Measurements from ENCODE around the gene MBIP. TPM values are rescaled to one million over a fixed set of nuclear protein-coding genes. Genes with fewer than 3 reads are reported as not detected.

Gene MBIP
- total RNA-seq, 2 donors from 2014 or later, result 27.6 to 38.2 TPM

- H3K36me3 Mint-ChIP-seq (ENCODE audit: low read depth), result peaks cover 46% of the 10 kb centered on the region
- ATAC-seq (replicated peaks), result no peak
- H3K9me3 Mint-ChIP-seq, result no peaks in the 10 kb centered on the region
- H3K27ac Mint-ChIP-seq, result no peak overlapping the region
- H3K4me1 Mint-ChIP-seq, result no peaks in the 10 kb centered on the region
- no peak overlapping the region for H3K4me3 Mint-ChIP-seq
- no peaks in the 10 kb centered on the region for H3K27me3 Mint-ChIP-seq
Measured at GRCh38 chr14:36295642-36296627, 24.5 kb downstream of the MBIP start.

- Mint-ChIP-seq H3K4me3 (no peak overlapping the region), H3K4me1 (no peaks in the 10 kb centered on the region), H3K9me3 (no peaks in the 10 kb centered on the region), H3K27ac (no peak overlapping the region), H3K27me3 (no peaks in the 10 kb centered on the region), H3K36me3 (ENCODE audit: low read depth) (peaks cover 32% of the 10 kb centered on the region)
- ATAC-seq (replicated peaks), result no peak
Measured at GRCh38 chr14:36294543-36294942, 25.9 kb downstream of the MBIP start.

- Mint-ChIP-seq H3K9me3 (no peaks in the 10 kb centered on the region), H3K36me3 (ENCODE audit: low read depth) (peaks cover 24% of the 10 kb centered on the region), H3K27ac (no peak overlapping the region), H3K4me1 (no peaks in the 10 kb centered on the region), H3K4me3 (no peak overlapping the region), H3K27me3 (no peaks in the 10 kb centered on the region)
- no peak for ATAC-seq (replicated peaks)
Measured at GRCh38 chr14:36293824-36294223, 26.6 kb downstream of the MBIP start.

- peaks cover 14% of the 10 kb centered on the region for H3K27me3 Mint-ChIP-seq
- ATAC-seq (replicated peaks), result no peak
- no peaks in the 10 kb centered on the region for H3K9me3 Mint-ChIP-seq
- H3K4me1 Mint-ChIP-seq, result no peaks in the 10 kb centered on the region
- no peaks in the 10 kb centered on the region for H3K36me3 Mint-ChIP-seq (ENCODE audit: low read depth)
- no peak overlapping the region for H3K4me3 Mint-ChIP-seq
- no peak overlapping the region for H3K27ac Mint-ChIP-seq
Measured at GRCh38 chr14:36289954-36290353, 30.5 kb downstream of the MBIP start.

GRCh38 chr14:36288496-36288895 lies 31.9 kb downstream of the MBIP start:
- H3K4me1 Mint-ChIP-seq, result no peaks in the 10 kb centered on the region
- H3K36me3 Mint-ChIP-seq (ENCODE audit: low read depth), result no peaks in the 10 kb centered on the region
- H3K9me3 Mint-ChIP-seq, result no peaks in the 10 kb centered on the region
- ATAC-seq (replicated peaks), result no peak
- H3K27me3 Mint-ChIP-seq, result peaks cover 23% of the 10 kb centered on the region
- no peak overlapping the region for H3K27ac Mint-ChIP-seq
- H3K4me3 Mint-ChIP-seq, result no peak overlapping the region

- no peaks in the 10 kb centered on the region for H3K9me3 Mint-ChIP-seq
- no peaks in the 10 kb centered on the region for H3K36me3 Mint-ChIP-seq (ENCODE audit: low read depth)
- no peak for ATAC-seq (replicated peaks)
- H3K27ac Mint-ChIP-seq, result no peak overlapping the region
- H3K27me3 Mint-ChIP-seq, result peaks cover 37% of the 10 kb centered on the region
- H3K4me1 Mint-ChIP-seq, result no peaks in the 10 kb centered on the region
- H3K4me3 Mint-ChIP-seq, result no peak overlapping the region
Measured at GRCh38 chr14:36284971-36285595, 35.4 kb downstream of the MBIP start.

- Mint-ChIP-seq H3K36me3 (ENCODE audit: low read depth) (no peaks in the 10 kb centered on the region), H3K4me3 (no peak overlapping the region)
- no peak for ATAC-seq (replicated peaks)
Measured at GRCh38 chr14:36281309-36281708, 39.1 kb downstream of the MBIP start.

GRCh38 chr14:36279306-36280190 lies 40.9 kb downstream of the MBIP start:
- Mint-ChIP-seq H3K27me3 (peaks cover 40% of the 10 kb centered on the region), H3K4me1 (no peaks in the 10 kb centered on the region), H3K36me3 (ENCODE audit: low read depth) (no peaks in the 10 kb centered on the region), H3K9me3 (no peaks in the 10 kb centered on the region), H3K27ac (no peak overlapping the region), H3K4me3 (no peak overlapping the region)
- no peak for ATAC-seq (replicated peaks)

More at GRCh38 chr14:36281309-36281708, 39.1 kb downstream of the MBIP start:
- H3K27me3 Mint-ChIP-seq, result peaks cover 37% of the 10 kb centered on the region
- no peak overlapping the region for H3K27ac Mint-ChIP-seq
- no peaks in the 10 kb centered on the region for H3K9me3 Mint-ChIP-seq
- H3K4me1 Mint-ChIP-seq, result no peaks in the 10 kb centered on the region

- H3K27me3 Mint-ChIP-seq, result peaks cover 51% of the 10 kb centered on the region
- H3K4me3 Mint-ChIP-seq, result no peak overlapping the region
- peaks cover 8% of the 10 kb centered on the region for H3K4me1 Mint-ChIP-seq
- no peak for ATAC-seq (replicated peaks)
- H3K27ac Mint-ChIP-seq, result no peak overlapping the region
- H3K9me3 Mint-ChIP-seq, result no peaks in the 10 kb centered on the region
- peaks cover 5% of the 10 kb centered on the region for H3K36me3 Mint-ChIP-seq (ENCODE audit: low read depth)
Measured at GRCh38 chr14:36275741-36276140, 44.7 kb downstream of the MBIP start.

- H3K27me3 Mint-ChIP-seq, result peaks cover 57% of the 10 kb centered on the region
- peak overlapping the region; percentile 80 for H3K4me3 Mint-ChIP-seq
- ATAC-seq (replicated peaks), result peak; percentile 95
- H3K4me1 Mint-ChIP-seq, result peaks cover 8% of the 10 kb centered on the region
- H3K36me3 Mint-ChIP-seq (ENCODE audit: low read depth), result peaks cover 5% of the 10 kb centered on the region
- no peaks in the 10 kb centered on the region for H3K9me3 Mint-ChIP-seq
- no peak overlapping the region for H3K27ac Mint-ChIP-seq
Measured at GRCh38 chr14:36271939-36272907, 48.2 kb downstream of the MBIP start.

- Mint-ChIP-seq H3K4me3 (no peak overlapping the region), H3K9me3 (no peaks in the 10 kb centered on the region), H3K36me3 (ENCODE audit: low read depth) (peaks cover 5% of the 10 kb centered on the region), H3K27ac (no peak overlapping the region), H3K4me1 (peaks cover 8% of the 10 kb centered on the region), H3K27me3 (peaks cover 55% of the 10 kb centered on the region)
- no peak for ATAC-seq (replicated peaks)
Measured at GRCh38 chr14:36271222-36271621, 49.2 kb downstream of the MBIP start.

GRCh38 chr14:36270191-36270590 lies 50.2 kb downstream of the MBIP start:
- peaks cover 8% of the 10 kb centered on the region for H3K4me1 Mint-ChIP-seq
- H3K4me3 Mint-ChIP-seq, result no peak overlapping the region
- H3K27ac Mint-ChIP-seq, result no peak overlapping the region
- peaks cover 5% of the 10 kb centered on the region for H3K36me3 Mint-ChIP-seq (ENCODE audit: low read depth)
- peaks cover 54% of the 10 kb centered on the region for H3K27me3 Mint-ChIP-seq
- peaks cover 3% of the 10 kb centered on the region for H3K9me3 Mint-ChIP-seq
- no peak for ATAC-seq (replicated peaks)

GRCh38 chr14:36268121-36268520 lies 52.3 kb downstream of the MBIP start:
- H3K4me1 Mint-ChIP-seq, result peaks cover 8% of the 10 kb centered on the region
- H3K27me3 Mint-ChIP-seq, result peaks cover 39% of the 10 kb centered on the region
- H3K4me3 Mint-ChIP-seq, result no peak overlapping the region
- no peak for ATAC-seq (replicated peaks)
- H3K27ac Mint-ChIP-seq, result no peak overlapping the region
- peaks cover 5% of the 10 kb centered on the region for H3K36me3 Mint-ChIP-seq (ENCODE audit: low read depth)
- peaks cover 4% of the 10 kb centered on the region for H3K9me3 Mint-ChIP-seq
